Measurements from ENCODE around the gene SGCD.

The SGCD gene

DNA sequence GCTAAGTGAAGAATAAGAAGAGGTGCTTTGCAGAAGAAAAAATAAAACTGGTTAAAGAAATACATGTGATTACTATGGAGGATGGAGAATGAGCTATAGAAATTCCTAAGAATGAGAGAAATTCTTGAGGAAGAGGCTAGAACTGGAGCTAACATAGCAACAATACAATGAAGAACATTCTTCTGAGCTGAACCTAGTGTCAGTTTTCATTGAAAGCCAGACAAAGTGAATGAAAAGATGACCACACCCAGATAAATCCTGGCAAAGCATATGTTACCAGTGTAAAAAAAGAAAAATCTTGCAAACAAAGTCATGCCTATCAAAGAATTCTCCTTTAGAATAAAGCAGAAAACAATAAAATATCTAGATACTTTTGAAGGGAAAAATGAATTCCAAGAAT is 39.6 kb downstream of the SGCD start:
- no peaks in the 10 kb centered on the region for H3K36me3 ChIP-seq (replicated peaks; ENCODE audit: low read depth, low read length)
- H2AFZ ChIP-seq (ENCODE audit: low read depth, low read length): no peak overlapping the region
- H3K4me3 ChIP-seq (ENCODE audit: low read length): no peak overlapping the region
- H3K79me2 ChIP-seq (ENCODE audit: low read length): no peaks in the 10 kb centered on the region
- no peak overlapping the region for H3K9ac ChIP-seq (ENCODE audit: low read length)
- H4K20me1 ChIP-seq (ENCODE audit: insufficient read depth, low read length): no peaks in the 10 kb centered on the region
- no peak overlapping the region for H3K27ac ChIP-seq (ENCODE audit: low read length)
- TF ChIP-seq, protein P1, sequence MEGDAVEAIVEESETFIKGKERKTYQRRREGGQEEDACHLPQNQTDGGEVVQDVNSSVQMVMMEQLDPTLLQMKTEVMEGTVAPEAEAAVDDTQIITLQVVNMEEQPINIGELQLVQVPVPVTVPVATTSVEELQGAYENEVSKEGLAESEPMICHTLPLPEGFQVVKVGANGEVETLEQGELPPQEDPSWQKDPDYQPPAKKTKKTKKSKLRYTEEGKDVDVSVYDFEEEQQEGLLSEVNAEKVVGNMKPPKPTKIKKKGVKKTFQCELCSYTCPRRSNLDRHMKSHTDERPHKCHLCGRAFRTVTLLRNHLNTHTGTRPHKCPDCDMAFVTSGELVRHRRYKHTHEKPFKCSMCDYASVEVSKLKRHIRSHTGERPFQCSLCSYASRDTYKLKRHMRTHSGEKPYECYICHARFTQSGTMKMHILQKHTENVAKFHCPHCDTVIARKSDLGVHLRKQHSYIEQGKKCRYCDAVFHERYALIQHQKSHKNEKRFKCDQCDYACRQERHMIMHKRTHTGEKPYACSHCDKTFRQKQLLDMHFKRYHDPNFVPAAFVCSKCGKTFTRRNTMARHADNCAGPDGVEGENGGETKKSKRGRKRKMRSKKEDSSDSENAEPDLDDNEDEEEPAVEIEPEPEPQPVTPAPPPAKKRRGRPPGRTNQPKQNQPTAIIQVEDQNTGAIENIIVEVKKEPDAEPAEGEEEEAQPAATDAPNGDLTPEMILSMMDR (IDR thresholded peaks at IDR 0.05; ENCODE audit: low read depth, low read length): no peak
- TF ChIP-seq EZH2phosphoT487 (IDR thresholded peaks at IDR 0.05; ENCODE audit: low read depth): no peak
- no peaks in the 10 kb centered on the region for H3K4me1 ChIP-seq (ENCODE audit: low read length)
- H3K4me2 ChIP-seq (ENCODE audit: low read length): no peak overlapping the region
- no peaks in the 10 kb centered on the region for H3K27me3 ChIP-seq (ENCODE audit: low read depth, low read length)
- no peaks in the 10 kb centered on the region for H3K9me3 ChIP-seq (ENCODE audit: insufficient read depth, low read length)

DNA sequence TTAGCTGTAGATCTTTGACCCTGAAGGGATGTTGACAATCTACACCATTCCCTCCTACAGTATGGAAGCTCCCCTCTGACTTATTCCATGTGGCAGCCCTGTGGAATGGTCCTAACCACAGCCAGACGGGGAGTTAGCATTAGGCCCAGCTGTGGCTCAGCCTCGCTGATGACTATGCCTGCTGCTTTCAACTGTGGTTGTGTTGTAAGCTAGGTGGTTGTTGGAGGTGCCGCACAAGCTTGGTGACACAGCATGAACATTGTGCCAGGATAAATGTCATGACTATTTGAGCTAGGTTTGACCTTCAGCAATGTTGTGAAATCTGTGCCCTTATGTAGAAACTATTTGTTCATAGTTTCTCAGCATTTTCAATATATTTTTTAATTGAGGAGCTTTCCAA is 40.6 kb downstream of the SGCD start:
- Histone ChIP-seq H3K27me3 (ENCODE audit: low read depth, low read length) (no peaks in the 10 kb centered on the region), H3K4me2 (ENCODE audit: low read length) (no peak overlapping the region), H3K4me1 (ENCODE audit: low read length) (no peaks in the 10 kb centered on the region), H3K9me3 (ENCODE audit: insufficient read depth, low read length) (no peaks in the 10 kb centered on the region), H3K27ac (ENCODE audit: low read length) (no peak overlapping the region), H3K36me3 (replicated peaks; ENCODE audit: low read depth, low read length) (no peaks in the 10 kb centered on the region), H3K9ac (ENCODE audit: low read length) (no peak overlapping the region), H3K79me2 (ENCODE audit: low read length) (no peaks in the 10 kb centered on the region), H2AFZ (ENCODE audit: low read depth, low read length) (no peak overlapping the region), H3K4me3 (ENCODE audit: low read length) (no peak overlapping the region), H4K20me1 (ENCODE audit: insufficient read depth, low read length) (no peaks in the 10 kb centered on the region)
- TF ChIP-seq, protein P1 (IDR thresholded peaks at IDR 0.05; ENCODE audit: low read depth, low read length): no peak
- TF ChIP-seq EZH2phosphoT487 (IDR thresholded peaks at IDR 0.05; ENCODE audit: low read depth): no peak

DNA sequence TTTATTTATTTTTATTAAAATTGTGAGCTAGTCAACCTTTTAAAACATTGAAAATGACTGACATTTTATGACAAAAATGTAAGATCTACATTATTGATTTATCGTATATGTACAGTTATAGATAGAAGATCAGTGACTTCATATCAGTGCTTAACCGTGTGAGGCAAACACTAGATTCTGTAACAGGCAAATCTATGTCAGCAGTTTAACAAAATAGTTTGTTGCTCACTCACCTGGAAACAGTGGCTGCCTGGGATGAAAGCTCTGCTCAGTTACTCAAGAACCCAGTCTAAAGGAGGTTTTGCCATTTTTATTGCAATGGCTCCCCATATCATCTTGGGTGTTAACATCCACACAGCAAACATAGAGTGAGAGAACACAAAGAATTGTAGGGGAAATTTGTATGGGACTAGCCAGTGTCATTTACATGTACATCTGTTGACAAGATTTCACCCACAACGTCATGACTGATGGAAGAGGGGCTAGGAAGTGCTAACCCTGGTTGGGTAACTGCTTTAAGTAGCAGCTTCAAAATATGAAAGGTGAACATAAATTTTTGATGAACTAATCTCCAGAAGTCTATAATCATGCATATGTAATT is 49.0 kb downstream of the SGCD start:
- no peak overlapping the region for H2AFZ ChIP-seq (ENCODE audit: low read depth, low read length)
- no peaks in the 10 kb centered on the region for H3K27me3 ChIP-seq (ENCODE audit: low read depth, low read length)
- H3K9ac ChIP-seq (ENCODE audit: low read length): no peak overlapping the region
- H3K27ac ChIP-seq (ENCODE audit: low read length): no peak overlapping the region
- no peak overlapping the region for H3K4me2 ChIP-seq (ENCODE audit: low read length)
- no peaks in the 10 kb centered on the region for H3K79me2 ChIP-seq (ENCODE audit: low read length)
- no peak overlapping the region for H3K4me3 ChIP-seq (ENCODE audit: low read length)
- H4K20me1 ChIP-seq (ENCODE audit: insufficient read depth, low read length): no peaks in the 10 kb centered on the region
- no peaks in the 10 kb centered on the region for H3K9me3 ChIP-seq (ENCODE audit: insufficient read depth, low read length)
- H3K36me3 ChIP-seq (replicated peaks; ENCODE audit: low read depth, low read length): no peaks in the 10 kb centered on the region
- no peaks in the 10 kb centered on the region for H3K4me1 ChIP-seq (ENCODE audit: low read length)
- TF ChIP-seq EZH2phosphoT487 (IDR thresholded peaks at IDR 0.05; ENCODE audit: low read depth): no peak
- TF ChIP-seq, protein P1 (IDR thresholded peaks at IDR 0.05; ENCODE audit: low read depth, low read length): no peak

DNA sequence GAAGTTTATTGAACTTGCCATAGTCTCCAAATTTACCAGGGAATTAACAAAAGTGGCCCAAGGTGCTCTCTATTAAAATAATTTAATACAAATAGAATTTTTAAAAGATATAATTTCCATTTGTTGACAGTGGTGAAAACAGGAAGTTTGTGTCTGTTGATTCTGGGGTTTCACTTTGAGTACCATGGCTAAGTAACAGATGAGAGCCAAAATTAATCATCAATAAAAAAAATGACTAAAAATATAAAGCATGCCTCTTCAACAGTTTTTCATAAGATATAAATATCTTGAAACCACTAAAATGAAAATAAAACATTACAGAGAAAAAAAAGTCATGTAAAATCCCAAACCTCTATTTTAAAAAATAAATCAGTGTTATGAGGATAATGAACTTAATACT is 49.8 kb downstream of the SGCD start:
- no peaks in the 10 kb centered on the region for H3K36me3 ChIP-seq (replicated peaks; ENCODE audit: low read depth, low read length)
- no peaks in the 10 kb centered on the region for H4K20me1 ChIP-seq (ENCODE audit: insufficient read depth, low read length)
- H3K4me3 ChIP-seq (ENCODE audit: low read length): no peak overlapping the region
- no peaks in the 10 kb centered on the region for H3K9me3 ChIP-seq (ENCODE audit: insufficient read depth, low read length)
- H2AFZ ChIP-seq (ENCODE audit: low read depth, low read length): no peak overlapping the region
- H3K9ac ChIP-seq (ENCODE audit: low read length): no peak overlapping the region
- H3K27ac ChIP-seq (ENCODE audit: low read length): no peak overlapping the region
- H3K27me3 ChIP-seq (ENCODE audit: low read depth, low read length): no peaks in the 10 kb centered on the region
- no peak for TF ChIP-seq EZH2phosphoT487 (IDR thresholded peaks at IDR 0.05; ENCODE audit: low read depth)
- TF ChIP-seq, protein P1 (IDR thresholded peaks at IDR 0.05; ENCODE audit: low read depth, low read length): no peak
- H3K4me2 ChIP-seq (ENCODE audit: low read length): no peak overlapping the region
- H3K4me1 ChIP-seq (ENCODE audit: low read length): no peaks in the 10 kb centered on the region
- no peaks in the 10 kb centered on the region for H3K79me2 ChIP-seq (ENCODE audit: low read length)
